ENCODE measurements around the gene ANKRD39. TPM values are rescaled to one million over a fixed set of nuclear protein-coding genes. Genes with fewer than 3 reads are reported as not detected.
"Not testable (repeated sequence)": the region's sequence is repeated elsewhere in the genome, so short reads cannot be mapped to it uniquely, and the experiment has no call there.

The ANKRD39 gene
- total RNA-seq, 2 experiments from 2014 or later: 23.0 to 23.6 TPM

GRCh38 chr2:96863056-96863455 is 5.2 kb upstream of the ANKRD39 start:
- H3K4me3 Mint-ChIP-seq; H3K27me3 Mint-ChIP-seq; ATAC-seq; POLR2A ChIA-PET; DNase-seq; H3K9me3 Mint-ChIP-seq (ENCODE audit: low read depth); H3K27ac Mint-ChIP-seq: not testable (repeated sequence)
- intact Hi-C loops (cut with DNase I, micrococcal nuclease): loop anchor here in 1 of 2 experiments (5.0 kb wide), 1 partner anchor 49 kb away; no protein-coding TSS in a partner anchor
- H3K4me1 Mint-ChIP-seq: peaks cover 35% of the 10 kb centered on the region
- CTCF ChIA-PET: interaction anchor here (0.6 to 1.7 kb wide), 2 partner anchors 88 to 744 kb away, joined by 3 to 7 read pairs; no protein-coding TSS in a partner anchor
- H3K36me3 Mint-ChIP-seq (ENCODE audit: low read depth): peaks cover 11% of the 10 kb centered on the region

- ChIA-PET CTCF (interaction anchor here (0.6 to 1.5 kb wide), 5 partner anchors 9 to 466 kb away, joined by 3 to 6 read pairs (median 4); partner anchors contain the start of genes CNNM3 and SEMA4C), POLR2A (no interaction called here)
- Mint-ChIP-seq H3K4me1 (peaks cover 31% of the 10 kb centered on the region), H3K27ac (no peak overlapping the region), H3K27me3 (no peaks in the 10 kb centered on the region), H3K9me3 (ENCODE audit: low read depth) (no peaks in the 10 kb centered on the region), H3K36me3 (ENCODE audit: low read depth) (peaks cover 9% of the 10 kb centered on the region), H3K4me3 (no peak overlapping the region)
- DNase-seq: no peak
- no peak for ATAC-seq
- intact Hi-C loops (cut with DNase I, micrococcal nuclease): loop anchor here in 1 of 2 experiments (5.0 kb wide), 1 partner anchor 51 kb away; no protein-coding TSS in a partner anchor
These were observed 3.3 kb upstream of the ANKRD39 start for GRCh38 chr2:96861074-96861473.

- Mint-ChIP-seq H3K4me3 (no peak overlapping the region), H3K27ac (peak overlapping the region; percentile 42), H3K9me3 (ENCODE audit: low read depth) (no peaks in the 10 kb centered on the region), H3K36me3 (ENCODE audit: low read depth) (peaks cover 9% of the 10 kb centered on the region), H3K27me3 (no peaks in the 10 kb centered on the region), H3K4me1 (peaks cover 32% of the 10 kb centered on the region)
- ChIA-PET CTCF (interaction anchor here (0.6 to 1.5 kb wide), 5 partner anchors 10 to 318 kb away, joined by 4 to 6 read pairs (median 4); partner anchors contain the start of genes CNNM3 and SEMA4C), POLR2A (no interaction called here)
- ATAC-seq: no peak
- peak; percentile 79 for DNase-seq
- intact Hi-C loops (cut with DNase I, micrococcal nuclease): loop anchor here in 1 of 2 experiments (5.0 kb wide), 1 partner anchor 52 kb away; no protein-coding TSS in a partner anchor
These were observed 2.5 kb upstream of the ANKRD39 start for GRCh38 chr2:96860065-96861029.

- Mint-ChIP-seq H3K4me1 (peaks cover 36% of the 10 kb centered on the region), H3K27me3 (no peaks in the 10 kb centered on the region), H3K27ac (no peak overlapping the region), H3K4me3 (no peak overlapping the region), H3K9me3 (ENCODE audit: low read depth) (no peaks in the 10 kb centered on the region), H3K36me3 (ENCODE audit: low read depth) (peaks cover 12% of the 10 kb centered on the region)
- ChIA-PET CTCF (interaction anchor here (1.2 kb wide), 1 partner anchor 317 kb away, joined by 4 read pairs; no protein-coding TSS in a partner anchor), POLR2A (no interaction called here)
- DNase-seq (no peak), ATAC-seq (no peak)
- intact Hi-C loops (cut with DNase I, micrococcal nuclease): loop anchor here in 1 of 2 experiments (1.0 to 5.0 kb wide), 3 partner anchors 9 to 222 kb away; partner anchors contain the start of gene KANSL3
These were observed 1.9 kb upstream of the ANKRD39 start for GRCh38 chr2:96859681-96860064.

- H3K27ac Mint-ChIP-seq: no peak overlapping the region
- no peak for DNase-seq
- POLR2A ChIA-PET: no interaction called here
- H3K36me3 Mint-ChIP-seq (ENCODE audit: low read depth): peaks cover 14% of the 10 kb centered on the region
- H3K27me3 Mint-ChIP-seq: no peaks in the 10 kb centered on the region
- peaks cover 36% of the 10 kb centered on the region for H3K4me1 Mint-ChIP-seq
- intact Hi-C loops (cut with DNase I, micrococcal nuclease): loop anchor here in 1 of 2 experiments (1.0 to 5.0 kb wide), 2 partner anchors 9 to 222 kb away; partner anchors contain the start of gene KANSL3
- ATAC-seq: no peak
- CTCF ChIA-PET: interaction anchor here (1.1 to 3.0 kb wide), 8 partner anchors 8 to 317 kb away, joined by 3 to 38 read pairs (median 10); no protein-coding TSS in a partner anchor
- H3K4me3 Mint-ChIP-seq: peak overlapping the region; percentile 90
- H3K9me3 Mint-ChIP-seq (ENCODE audit: low read depth): no peaks in the 10 kb centered on the region
These were observed 1.4 kb upstream of the ANKRD39 start for GRCh38 chr2:96859099-96859649.

GRCh38 chr2:96856776-96857666 is 795 bp downstream of the ANKRD39 start:
- ATAC-seq (no peak), DNase-seq (peak; percentile 66)
- H3K9me3 Mint-ChIP-seq (ENCODE audit: low read depth): no peaks in the 10 kb centered on the region
- POLR2A ChIA-PET: interaction anchor here (0.6 to 1.3 kb wide), 8 partner anchors 9 to 69 kb away, joined by 3 to 7 read pairs (median 4); partner anchors contain the start of gene CNNM3
- peaks cover 36% of the 10 kb centered on the region for H3K4me1 Mint-ChIP-seq
- H3K27me3 Mint-ChIP-seq: no peaks in the 10 kb centered on the region
- H3K36me3 Mint-ChIP-seq (ENCODE audit: low read depth): peaks cover 26% of the 10 kb centered on the region
- peak overlapping the region; percentile 90 for H3K4me3 Mint-ChIP-seq
- H3K27ac Mint-ChIP-seq: peak overlapping the region; percentile 79
- CTCF ChIA-PET: interaction anchor here (0.6 to 3.0 kb wide), 29 partner anchors 8 to 864 kb away, joined by 3 to 38 read pairs (median 5); partner anchors contain the start of genes ANKRD36, CNNM3 and SEMA4C
- intact Hi-C loops (cut with DNase I, micrococcal nuclease): loop anchor here in 1 of 2 experiments (2.0 to 5.0 kb wide), 2 partner anchors 40 to 220 kb away; partner anchors contain the start of genes CNNM3 and KANSL3

- Mint-ChIP-seq H3K36me3 (ENCODE audit: low read depth) (peaks cover 30% of the 10 kb centered on the region), H3K27me3 (no peaks in the 10 kb centered on the region), H3K4me1 (peaks cover 15% of the 10 kb centered on the region), H3K4me3 (no peak overlapping the region), H3K9me3 (ENCODE audit: low read depth) (no peaks in the 10 kb centered on the region), H3K27ac (no peak overlapping the region)
- DNase-seq: no peak
- intact Hi-C loops (cut with DNase I, micrococcal nuclease): no loop called here
- POLR2A ChIA-PET: no interaction called here
- no peak for ATAC-seq
- CTCF ChIA-PET: interaction anchor here (0.7 to 1.4 kb wide), 2 partner anchors 11 to 17 kb away, joined by 3 read pairs; no protein-coding TSS in a partner anchor
These were observed 4.5 kb downstream of the ANKRD39 start for GRCh38 chr2:96853321-96853720.

GRCh38 chr2:96852667-96853066 is 5.1 kb downstream of the ANKRD39 start:
- Mint-ChIP-seq H3K27me3 (no peaks in the 10 kb centered on the region), H3K4me1 (peaks cover 15% of the 10 kb centered on the region), H3K9me3 (ENCODE audit: low read depth) (no peaks in the 10 kb centered on the region), H3K27ac (no peak overlapping the region), H3K4me3 (no peak overlapping the region), H3K36me3 (ENCODE audit: low read depth) (peaks cover 37% of the 10 kb centered on the region)
- ATAC-seq (no peak), DNase-seq (no peak)
- POLR2A ChIA-PET: no interaction called here
- intact Hi-C loops (cut with DNase I, micrococcal nuclease): no loop called here
- CTCF ChIA-PET: interaction anchor here (0.7 to 2.1 kb wide), 3 partner anchors 10 to 110 kb away, joined by 3 to 6 read pairs (median 3); no protein-coding TSS in a partner anchor

- ChIA-PET POLR2A (no interaction called here), CTCF (interaction anchor here (0.6 to 1.5 kb wide), 4 partner anchors 9 to 130 kb away, joined by 3 to 5 read pairs (median 4); partner anchors contain the start of gene ANKRD39)
- H3K4me3 Mint-ChIP-seq: no peak overlapping the region
- no peaks in the 10 kb centered on the region for H3K9me3 Mint-ChIP-seq (ENCODE audit: low read depth)
- H3K27ac Mint-ChIP-seq: no peak overlapping the region
- intact Hi-C loops (cut with DNase I, micrococcal nuclease): no loop called here
- DNase-seq: no peak
- H3K27me3 Mint-ChIP-seq: no peaks in the 10 kb centered on the region
- no peaks in the 10 kb centered on the region for H3K4me1 Mint-ChIP-seq
- no peak for ATAC-seq
- H3K36me3 Mint-ChIP-seq (ENCODE audit: low read depth): peaks cover 37% of the 10 kb centered on the region
These were observed 9.6 kb downstream of the ANKRD39 start for GRCh38 chr2:96848264-96848663.

- no peak overlapping the region for H3K27ac Mint-ChIP-seq
- no peaks in the 10 kb centered on the region for H3K9me3 Mint-ChIP-seq (ENCODE audit: low read depth)
- DNase-seq (no peak), ATAC-seq (no peak)
- intact Hi-C loops (cut with DNase I, micrococcal nuclease): no loop called here
- H3K27me3 Mint-ChIP-seq: no peaks in the 10 kb centered on the region
- no peak overlapping the region for H3K4me3 Mint-ChIP-seq
- no peaks in the 10 kb centered on the region for H3K4me1 Mint-ChIP-seq
- ChIA-PET CTCF (interaction anchor here (0.6 to 1.5 kb wide), 4 partner anchors 10 to 131 kb away, joined by 3 to 4 read pairs (median 4); no protein-coding TSS in a partner anchor), POLR2A (no interaction called here)
- H3K36me3 Mint-ChIP-seq (ENCODE audit: low read depth): peaks cover 30% of the 10 kb centered on the region
These were observed 10.2 kb downstream of the ANKRD39 start for GRCh38 chr2:96847586-96847985.

Data from activated CD4-positive, alpha-beta T cell treated with anti-CD3 and anti-CD28 coated beads for 36 hours (primary cell).